ENCODE results near the gene ARHGEF17. TPM values are rescaled to one million over a fixed set of nuclear protein-coding genes. Genes with fewer than 3 reads are reported as not detected.

The ARHGEF17 gene
- total RNA-seq, 1 experiment from 2014 or later: 19.9 TPM

DNA sequence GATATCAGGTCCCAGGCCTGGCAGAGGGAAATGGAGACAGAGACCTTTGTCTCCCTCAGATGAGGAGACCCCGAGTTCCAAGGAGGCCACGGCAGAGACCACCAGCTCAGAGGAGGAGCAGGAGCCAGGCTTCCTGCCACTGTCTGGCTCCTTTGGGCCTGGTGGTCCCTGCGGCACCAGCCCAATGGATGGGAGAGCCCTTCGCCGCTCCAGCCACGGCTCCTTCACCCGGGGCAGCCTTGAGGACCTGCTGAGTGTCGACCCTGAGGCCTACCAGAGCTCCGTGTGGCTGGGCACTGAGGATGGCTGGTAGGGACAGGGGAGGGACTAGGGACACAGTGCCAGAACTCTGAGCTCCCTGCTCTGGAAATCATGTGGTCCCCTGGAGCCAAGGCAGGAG, 55.1 kb downstream of the ARHGEF17 start:
- in situ Hi-C loops (cut with HindIII; ENCODE audit: low sequenced_read_pairs): no loop called here
- DNase-seq (ENCODE audit: low spot score): no peak

DNA sequence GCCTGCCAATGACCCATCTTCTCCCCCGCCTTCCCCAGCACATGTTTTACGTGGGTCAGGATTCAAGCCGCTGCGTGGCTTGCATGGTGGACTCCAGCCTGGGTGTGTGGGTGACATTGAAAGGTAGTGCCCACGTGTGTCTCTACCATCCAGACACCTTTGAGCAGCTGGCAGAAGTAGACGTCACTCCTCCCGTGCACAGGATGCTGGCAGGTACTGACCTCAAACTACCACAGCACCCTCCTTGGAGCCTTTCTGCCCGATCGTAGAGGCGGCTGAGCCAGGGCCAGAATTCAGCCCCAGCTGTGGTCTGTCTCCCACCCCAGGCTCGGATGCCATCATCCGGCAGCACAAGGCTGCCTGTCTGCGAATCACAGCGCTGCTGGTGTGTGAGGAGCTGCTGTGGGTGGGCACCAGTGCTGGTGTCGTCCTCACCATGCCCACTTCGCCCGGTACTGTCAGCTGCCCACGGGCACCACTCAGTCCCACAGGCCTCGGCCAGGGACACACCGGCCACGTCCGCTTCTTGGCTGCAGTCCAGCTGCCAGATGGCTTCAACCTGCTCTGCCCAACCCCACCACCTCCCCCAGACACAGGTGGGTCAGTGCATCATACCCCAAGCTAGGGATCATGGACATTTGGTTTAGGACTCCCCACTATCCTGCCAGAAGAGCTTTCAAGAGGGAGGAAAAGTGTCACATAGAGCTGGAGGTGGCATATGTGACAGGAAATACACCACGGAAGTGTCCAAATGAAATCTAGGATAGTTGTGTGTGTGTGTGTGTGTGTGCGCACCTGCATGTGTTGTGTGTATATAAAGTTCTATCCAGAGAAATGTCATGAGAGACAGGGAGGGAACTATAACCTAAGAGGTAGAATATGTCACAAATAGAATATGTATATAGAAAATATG, 57.5 kb downstream of the ARHGEF17 start:
- DNase-seq (ENCODE audit: low spot score): peak; percentile 62
- in situ Hi-C loops (cut with HindIII; ENCODE audit: low sequenced_read_pairs): no loop called here

DNA sequence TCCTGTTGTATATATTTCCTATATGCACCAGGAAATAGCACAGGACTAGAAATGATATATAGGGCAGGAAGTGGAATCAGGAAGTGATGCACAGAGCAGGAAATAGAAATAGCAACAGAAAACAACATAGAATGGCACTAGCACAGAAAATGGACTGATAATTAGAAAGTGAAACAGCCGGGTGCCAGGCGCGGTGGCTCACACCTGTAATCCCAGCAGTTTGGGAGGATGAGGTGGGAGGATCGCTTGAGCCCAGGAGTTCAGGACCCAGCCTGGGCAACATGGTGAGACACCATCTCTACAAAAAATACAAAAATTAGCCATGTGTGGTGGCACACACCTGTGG, 58.2 kb downstream of the ARHGEF17 start:
- no peak for DNase-seq (ENCODE audit: low spot score)
- in situ Hi-C loops (cut with HindIII; ENCODE audit: low sequenced_read_pairs): no loop called here

DNA sequence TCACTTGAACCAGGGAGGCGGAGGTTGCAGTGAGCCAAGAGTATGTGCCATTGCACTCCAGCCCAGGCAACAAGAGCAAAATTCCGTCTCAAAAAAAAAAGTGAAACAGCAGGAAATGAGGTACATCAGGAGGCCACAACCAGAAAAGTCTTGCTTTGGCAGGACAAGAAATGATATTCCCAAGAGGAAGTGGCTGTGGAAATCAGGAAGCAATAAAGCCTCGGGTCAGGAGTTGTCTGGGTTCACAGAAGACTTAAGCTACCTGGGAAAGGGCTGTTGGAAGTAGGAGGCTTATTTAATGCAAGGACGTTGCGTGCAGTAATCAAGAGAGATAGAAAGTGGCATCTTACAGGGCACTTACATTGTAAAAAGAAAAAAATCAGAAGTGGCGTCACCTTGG, 58.9 kb downstream of the ARHGEF17 start:
- no peak for DNase-seq (ENCODE audit: low spot score)
- in situ Hi-C loops (cut with HindIII; ENCODE audit: low sequenced_read_pairs): no loop called here

DNA sequence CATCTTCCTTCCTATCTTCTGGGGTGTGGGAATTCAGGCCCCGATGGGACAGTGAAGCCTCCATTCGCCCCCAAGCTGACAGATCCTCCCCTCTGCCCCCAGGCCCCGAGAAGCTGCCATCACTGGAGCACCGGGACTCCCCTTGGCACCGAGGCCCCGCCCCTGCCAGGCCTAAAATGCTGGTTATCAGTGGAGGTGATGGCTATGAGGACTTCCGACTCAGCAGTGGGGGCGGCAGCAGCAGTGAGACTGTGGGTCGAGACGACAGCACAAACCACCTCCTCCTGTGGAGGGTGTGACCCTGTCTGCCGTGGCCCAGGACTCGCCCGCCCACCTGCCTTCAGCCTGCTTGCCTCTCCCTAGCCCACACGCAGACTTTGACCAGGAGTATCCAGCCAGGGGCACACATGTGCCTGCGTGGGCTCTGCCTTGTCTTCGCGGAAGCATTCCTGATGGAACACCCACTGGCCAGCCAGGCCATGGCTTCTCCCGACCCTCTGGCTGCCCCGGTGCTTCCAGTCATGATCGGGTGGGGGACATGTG, 59.5 kb downstream of the ARHGEF17 start:
- no peak for DNase-seq (ENCODE audit: low spot score)
- in situ Hi-C loops (cut with HindIII; ENCODE audit: low sequenced_read_pairs): no loop called here

DNA sequence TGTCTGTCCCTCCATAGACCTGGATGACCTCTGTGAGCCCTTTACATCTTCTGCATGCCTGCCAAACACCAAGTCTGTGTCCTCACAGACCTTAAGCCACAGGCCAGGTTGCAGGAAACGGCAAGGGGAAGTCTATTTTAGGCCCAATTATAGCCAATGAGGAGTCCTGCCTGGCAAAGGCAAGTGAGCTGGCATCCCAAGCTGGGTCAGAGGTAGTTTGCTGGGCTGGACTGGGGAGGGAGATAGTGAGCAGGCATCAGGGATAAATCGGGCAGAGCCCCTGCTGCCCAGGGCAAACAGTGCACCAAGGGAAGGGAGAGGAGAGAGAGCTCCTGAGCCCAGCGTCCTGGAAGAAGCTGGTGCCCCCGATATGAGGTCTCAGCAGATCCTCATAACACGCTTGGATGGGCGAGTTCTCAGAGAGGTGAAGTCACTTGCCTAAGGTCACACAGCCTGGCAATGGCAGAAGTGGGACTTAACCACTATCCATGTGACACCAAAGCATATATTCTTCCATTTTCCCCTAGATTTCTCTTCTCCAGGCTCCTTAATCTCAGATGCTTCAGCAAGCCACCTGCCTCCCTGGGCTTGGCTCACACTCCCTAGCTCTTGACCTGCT, 64.4 kb downstream of the ARHGEF17 start:
- in situ Hi-C loops (cut with HindIII; ENCODE audit: low sequenced_read_pairs): no loop called here
- DNase-seq (ENCODE audit: low spot score): no peak

DNA sequence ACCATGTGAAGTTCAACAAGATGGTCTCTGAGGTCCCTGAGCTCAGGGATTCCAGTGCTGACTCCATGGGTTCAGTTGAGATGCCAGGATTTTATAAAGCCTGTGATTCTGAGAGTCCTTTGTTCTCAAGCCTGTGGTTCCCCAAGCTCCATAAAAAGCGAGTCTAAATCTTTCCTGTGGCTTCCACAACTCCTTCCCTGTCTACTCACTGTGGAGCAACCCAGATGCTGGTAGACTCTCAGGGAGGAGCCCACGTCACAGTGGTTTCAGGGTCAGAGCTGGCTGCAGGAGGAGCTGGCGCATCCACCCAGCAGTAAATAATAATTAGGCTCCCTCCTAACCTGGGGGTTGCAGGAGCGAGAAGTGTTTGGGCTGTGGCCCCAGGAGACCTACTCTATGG, 66.1 kb downstream of the ARHGEF17 start:
- in situ Hi-C loops (cut with HindIII; ENCODE audit: low sequenced_read_pairs): no loop called here
- DNase-seq (ENCODE audit: low spot score): no peak

DNA sequence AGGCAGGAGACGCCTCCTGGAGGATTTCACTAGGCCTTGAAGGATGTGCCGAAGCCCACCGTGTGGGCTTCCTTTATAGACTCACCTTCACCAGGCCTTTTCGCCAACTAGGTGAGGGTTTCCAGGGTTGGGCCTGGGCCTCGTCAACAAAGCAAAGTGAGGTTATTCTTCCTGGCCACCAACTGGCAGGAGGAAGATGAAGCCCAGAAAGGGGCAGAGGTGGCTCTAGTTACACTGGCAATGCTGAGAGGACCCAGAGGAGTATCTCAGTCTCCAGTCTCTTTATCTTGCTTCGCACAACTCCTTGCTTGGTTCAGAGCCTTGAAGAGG, 67.7 kb downstream of the ARHGEF17 start:
- in situ Hi-C loops (cut with HindIII; ENCODE audit: low sequenced_read_pairs): no loop called here
- DNase-seq (ENCODE audit: low spot score): no peak

DNA sequence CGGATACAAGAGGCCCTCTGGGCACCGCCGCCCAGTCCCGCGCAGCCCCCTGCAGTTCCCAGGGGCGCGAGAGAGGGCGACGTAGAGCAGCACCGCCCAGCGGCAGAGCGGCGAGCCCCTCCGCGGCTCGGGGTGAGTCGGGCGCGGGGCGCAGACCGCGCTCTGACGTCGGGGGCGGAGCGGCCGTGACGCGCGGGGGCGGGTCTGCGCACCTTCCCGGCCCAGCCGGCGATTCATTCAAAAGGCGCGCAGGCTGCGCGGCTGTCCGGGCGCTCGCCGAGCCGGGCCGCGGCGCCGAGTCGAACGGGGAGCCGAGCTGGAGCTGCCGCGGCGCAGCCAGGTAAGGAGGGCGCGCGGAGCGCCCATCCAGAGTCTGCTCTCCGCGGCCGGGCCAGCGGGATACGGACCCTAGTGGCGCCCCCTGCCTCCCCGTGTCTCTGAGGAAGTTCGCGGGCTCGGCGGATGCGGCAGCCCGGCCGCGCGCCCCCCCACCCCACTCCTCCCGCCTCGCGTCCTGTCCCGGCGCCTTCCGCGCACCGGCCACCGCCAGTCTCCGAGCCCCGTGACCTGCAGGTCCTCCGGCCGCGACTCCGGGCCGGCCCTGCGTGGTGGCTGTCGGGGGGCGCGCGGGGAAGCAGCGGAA, 68.2 kb downstream of the ARHGEF17 start, which contains the start of gene RELT:
Gene RELT (plus strand): TSS at position 240 of the 643 bp plus-strand sequence. CDS start 12,738 bp downstream, outside the sequence.
- DNase-seq (ENCODE audit: low spot score): peak; percentile 81
- in situ Hi-C loops (cut with HindIII; ENCODE audit: low sequenced_read_pairs): no loop called here

DNA sequence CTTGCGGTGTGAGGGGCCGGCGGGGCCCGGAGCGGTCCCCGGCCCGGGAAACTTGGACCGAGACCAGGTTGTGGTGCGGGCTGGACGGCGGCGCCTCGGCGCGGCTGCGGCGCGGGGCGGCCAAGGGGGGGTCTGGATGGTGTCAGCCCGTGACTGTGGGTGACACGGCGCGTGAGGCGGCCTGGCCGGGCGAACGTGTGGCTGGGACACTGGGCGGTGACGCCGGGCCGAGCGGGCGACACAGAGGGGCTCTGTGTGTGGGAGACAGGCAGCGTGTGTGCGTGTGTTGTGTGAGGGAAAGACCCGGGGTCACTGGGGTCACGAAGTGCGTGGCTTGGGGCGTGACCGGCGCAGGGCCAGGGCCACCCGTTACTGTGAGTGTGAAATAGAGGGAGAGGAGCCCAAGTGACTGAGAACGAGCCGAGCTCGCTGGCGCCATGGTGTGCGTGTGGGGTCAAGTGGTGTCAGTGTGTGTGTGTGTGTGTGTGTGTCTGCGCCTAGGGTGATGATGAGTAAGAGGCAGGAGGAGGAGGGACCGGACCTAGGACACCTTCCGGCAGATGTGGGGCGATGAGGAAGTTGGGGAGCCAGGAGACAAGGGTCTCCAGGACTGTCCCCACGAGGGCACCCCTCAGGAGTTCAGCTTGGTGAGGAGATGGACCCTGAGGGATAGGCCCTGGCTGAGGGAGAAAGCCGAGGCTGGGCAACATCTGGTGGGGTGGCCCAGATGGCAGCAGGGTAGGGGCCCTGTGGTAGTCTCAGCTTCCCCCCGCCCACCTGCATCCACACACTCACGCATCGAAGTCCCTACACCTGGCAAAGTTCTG, 68.9 kb downstream of the ARHGEF17 start:
- no peak for DNase-seq (ENCODE audit: low spot score)
- in situ Hi-C loops (cut with HindIII; ENCODE audit: low sequenced_read_pairs): no loop called here

DNA sequence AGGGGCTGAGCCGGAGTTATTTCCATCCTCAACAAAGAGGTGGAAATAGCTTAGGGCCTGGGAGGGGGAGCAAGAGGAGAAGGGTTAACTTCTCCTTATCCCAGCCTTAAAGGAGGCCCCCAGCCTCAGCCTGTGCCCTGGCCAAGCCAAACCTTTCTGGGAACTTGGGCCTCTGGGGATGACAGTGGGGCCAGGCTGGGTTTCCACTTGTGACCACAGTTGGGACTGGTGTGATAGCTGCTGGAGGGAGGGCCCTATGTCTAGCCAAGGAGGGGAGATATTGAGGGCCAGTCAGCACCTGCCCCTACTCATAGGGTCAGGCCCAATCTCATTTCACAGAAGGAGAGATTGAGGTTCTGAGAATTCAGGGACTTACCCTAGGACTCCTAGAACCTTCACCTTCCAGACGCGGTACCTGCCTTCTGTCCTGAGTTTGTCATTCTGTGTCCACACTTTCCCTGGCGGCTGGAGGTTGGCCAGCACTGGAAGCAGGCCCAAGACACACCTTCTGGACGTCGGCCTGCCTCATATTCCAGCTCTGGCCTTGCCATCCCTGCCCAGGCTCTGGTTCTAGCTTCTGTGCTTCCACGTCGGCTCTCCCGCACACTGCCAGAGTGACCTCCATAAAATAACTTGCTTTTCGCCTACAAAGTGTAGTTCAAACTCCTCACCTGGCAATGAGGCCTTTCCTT, 71.3 kb downstream of the ARHGEF17 start:
- in situ Hi-C loops (cut with HindIII; ENCODE audit: low sequenced_read_pairs): no loop called here
- peak; percentile 77 for DNase-seq (ENCODE audit: low spot score)

DNA sequence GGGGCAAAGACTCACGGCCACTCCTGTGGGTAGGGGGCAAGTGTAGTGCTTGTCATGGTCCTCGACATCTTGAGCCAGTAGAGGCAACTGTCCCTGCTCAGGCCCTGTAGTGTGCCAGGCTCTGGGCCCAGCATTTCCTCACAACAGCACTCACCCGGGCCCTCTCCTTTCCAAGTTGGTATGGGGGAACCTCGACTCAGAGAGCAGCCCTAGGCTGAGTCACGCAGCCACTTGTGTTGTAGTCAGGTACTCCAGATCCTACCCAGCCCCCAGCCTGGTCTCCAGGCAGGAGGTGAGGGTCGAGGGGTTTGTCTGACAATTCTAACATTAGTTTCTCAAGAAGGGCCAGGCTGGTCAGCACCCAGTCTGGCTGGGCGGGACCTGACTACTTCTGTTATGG, 72.3 kb downstream of the ARHGEF17 start:
- in situ Hi-C loops (cut with HindIII; ENCODE audit: low sequenced_read_pairs): no loop called here
- DNase-seq (ENCODE audit: low spot score): no peak

DNA sequence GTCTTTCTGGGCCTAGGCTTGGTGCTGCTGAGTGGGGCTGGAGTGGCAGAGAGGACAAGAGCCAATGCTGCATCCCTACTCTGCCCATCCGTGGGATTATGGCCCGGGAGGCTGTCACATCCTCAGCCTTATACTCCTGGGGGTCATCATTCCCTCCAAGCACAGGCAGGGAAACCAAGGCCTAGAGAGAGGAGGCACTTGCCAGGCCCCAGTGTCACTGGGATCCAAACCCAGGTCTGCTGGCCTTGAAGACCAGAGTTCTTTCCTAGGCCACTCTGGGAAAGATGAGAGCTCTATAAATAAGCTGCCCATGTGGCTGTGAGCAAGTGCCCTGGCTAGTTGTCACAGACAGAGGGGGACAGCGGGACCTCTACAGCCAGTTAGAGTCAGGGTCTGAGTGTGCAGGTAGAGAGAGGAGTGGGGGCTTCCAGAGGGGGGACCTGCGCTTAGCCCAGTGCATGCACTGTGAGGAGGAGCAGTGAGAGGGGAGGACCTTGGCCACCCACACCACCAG, 72.9 kb downstream of the ARHGEF17 start:
- in situ Hi-C loops (cut with HindIII; ENCODE audit: low sequenced_read_pairs): no loop called here
- DNase-seq (ENCODE audit: low spot score): no peak

DNA sequence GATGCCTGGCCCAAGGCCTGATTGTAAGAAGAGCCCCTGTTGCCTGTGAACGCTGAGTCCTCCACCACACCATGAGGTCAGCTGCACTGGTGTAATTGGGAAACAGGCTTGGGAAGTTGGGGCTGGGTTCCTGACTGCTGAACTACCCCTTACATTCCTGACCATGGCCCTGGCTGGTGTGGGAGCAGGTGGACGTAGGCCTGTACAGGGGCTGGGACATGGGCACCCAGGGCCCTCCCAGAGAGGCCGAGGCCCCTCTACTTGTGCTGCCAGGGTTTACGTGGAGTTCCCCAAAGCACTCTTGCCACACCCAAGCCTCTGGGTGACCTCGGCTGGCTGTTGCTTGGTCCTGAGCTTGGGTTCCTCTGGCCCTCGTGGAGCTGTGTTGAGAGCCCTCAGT, 73.5 kb downstream of the ARHGEF17 start:
- in situ Hi-C loops (cut with HindIII; ENCODE audit: low sequenced_read_pairs): no loop called here
- DNase-seq (ENCODE audit: low spot score): no peak

DNA sequence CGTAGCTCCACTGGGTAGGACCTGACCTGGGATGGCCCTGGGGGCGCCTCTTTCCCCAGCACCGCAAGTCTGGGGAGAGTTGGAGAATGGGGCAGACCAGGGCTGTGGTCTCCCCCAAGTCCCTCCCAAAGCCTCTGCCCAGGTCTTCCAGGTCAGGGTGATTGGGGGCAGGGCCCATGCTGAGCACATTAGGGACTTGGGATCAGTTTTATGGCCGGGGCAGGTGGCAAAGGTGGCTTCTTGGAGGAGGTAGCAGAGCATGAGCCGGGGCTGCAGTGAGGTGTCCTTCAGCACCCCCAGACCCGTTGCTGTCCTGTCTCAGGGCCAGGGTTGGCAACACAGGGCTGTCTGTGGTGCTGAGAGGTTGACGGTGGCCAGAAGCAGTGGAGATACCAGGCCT, 74.1 kb downstream of the ARHGEF17 start:
- in situ Hi-C loops (cut with HindIII; ENCODE audit: low sequenced_read_pairs): no loop called here
- no peak for DNase-seq (ENCODE audit: low spot score)

DNA sequence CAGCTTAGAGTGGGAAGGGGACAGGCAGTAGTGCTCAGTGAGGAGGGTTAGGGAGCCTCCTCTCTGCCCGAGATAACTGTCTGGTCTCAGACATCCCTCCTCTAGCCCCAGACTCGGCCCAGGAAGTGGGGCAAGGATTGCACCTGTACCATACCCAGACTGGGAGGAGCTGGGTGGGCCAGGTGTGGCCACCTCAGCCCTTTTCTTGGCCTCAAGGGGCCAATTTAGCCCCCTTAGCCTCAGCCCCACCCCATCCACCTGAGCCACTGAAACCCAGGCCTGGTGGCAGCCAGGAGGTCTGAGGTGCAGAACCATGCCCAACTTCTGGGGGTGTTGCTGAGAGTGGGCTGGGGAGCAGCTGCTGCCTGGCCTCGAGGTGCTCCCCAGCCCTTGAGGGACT, 74.7 kb downstream of the ARHGEF17 start:
- in situ Hi-C loops (cut with HindIII; ENCODE audit: low sequenced_read_pairs): no loop called here
- DNase-seq (ENCODE audit: low spot score): no peak

DNA sequence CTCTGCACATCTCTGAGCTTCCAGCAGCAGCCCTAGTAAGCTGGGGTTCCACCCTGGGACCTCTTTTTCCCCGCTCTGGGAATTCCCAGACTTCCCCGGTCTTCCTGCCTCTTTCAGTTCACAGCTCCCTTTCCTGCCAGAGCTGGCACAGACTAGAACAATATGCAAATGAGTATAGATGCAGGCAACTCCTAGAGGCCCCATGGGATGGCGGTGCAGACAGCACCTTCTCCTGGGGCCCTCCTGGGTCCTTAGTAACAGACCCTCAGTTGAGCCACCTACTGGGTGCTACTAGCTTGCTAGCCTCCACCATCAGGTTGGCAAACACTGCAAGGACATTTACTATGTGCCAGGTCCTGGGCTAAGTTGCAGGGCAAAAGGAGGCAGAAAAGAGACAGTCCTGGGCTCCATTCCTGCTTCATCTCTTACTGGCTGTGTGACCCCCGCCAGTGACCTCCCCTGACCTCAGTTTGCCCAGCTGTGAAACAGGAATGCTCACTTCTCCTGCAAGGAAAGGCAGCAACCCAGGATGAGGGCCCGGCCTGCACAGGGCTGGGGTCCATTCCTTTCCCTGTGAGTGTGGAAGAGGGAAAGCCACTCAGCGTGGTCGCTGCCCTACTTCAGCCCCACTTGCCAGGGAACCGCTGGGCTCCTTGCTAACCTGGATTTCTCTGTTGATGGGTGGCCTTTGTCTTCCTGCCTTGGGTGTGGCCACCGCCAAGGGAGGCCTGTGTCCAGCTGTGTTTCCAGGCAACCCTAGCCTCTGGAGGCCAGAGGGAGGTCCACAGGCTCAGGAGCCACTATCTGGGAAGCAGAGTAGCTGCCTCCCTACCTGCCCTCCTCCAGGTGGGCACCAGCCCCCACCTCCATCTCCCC, 75.4 kb downstream of the ARHGEF17 start:
- in situ Hi-C loops (cut with HindIII; ENCODE audit: low sequenced_read_pairs): no loop called here
- no peak for DNase-seq (ENCODE audit: low spot score)

DNA sequence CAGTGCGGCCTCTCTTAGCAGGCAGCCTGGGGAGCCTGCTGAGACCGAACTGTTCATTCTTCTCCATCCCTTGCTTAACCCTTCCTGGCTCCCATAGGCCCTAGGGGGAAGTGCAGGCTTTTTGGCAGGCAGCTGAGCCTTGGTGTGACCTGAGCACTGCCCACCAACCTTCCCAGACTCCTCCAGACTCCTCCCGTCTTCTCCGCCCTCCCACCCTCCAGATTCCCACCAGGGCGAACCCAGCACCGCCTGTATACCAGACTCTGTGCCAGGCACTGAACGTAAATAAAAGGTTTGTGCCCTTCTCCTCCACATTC, 76.0 kb downstream of the ARHGEF17 start:
- in situ Hi-C loops (cut with HindIII; ENCODE audit: low sequenced_read_pairs): no loop called here
- no peak for DNase-seq (ENCODE audit: low spot score)
